PC-9 (cell line): ENCODE results near the gene COL16A1. TPM values are rescaled to one million over a fixed set of nuclear protein-coding genes. Genes with fewer than 3 reads are reported as not detected.

Source experiments
- BruUV-seq: library from RNA; stranded (reverse); fragments of 400-500 nt; replicated peaks from 2 replicates; lab custom pipeline; 2021; lab: Mats Ljungman, UMichigan
- CTCF ChIA-PET: fragments of 300-600 bp; sonication (Branson Sonifier 250); formaldehyde crosslinking; loops from one replicate; lab custom pipeline; 2022; ENCODE audit warnings: antibody characterized with exemption; lab: Charles Lee
- POLR2A ChIA-PET: fragments of 300-600 bp; sonication (Branson Sonifier 250); formaldehyde crosslinking; loops from one replicate; lab custom pipeline; 2022; ENCODE audit warnings: antibody characterized with exemption; ENCODE audit not compliant: unreplicated experiment; lab: Charles Lee
- DNase-seq, 2 experiments: peaks; one replicate each; pipeline versions ENCODE4 v3.0.0 to v3.0.0-alpha.2; 2015 to 2022; ENCODE audit warnings: mixed read lengths in 1 of 2
- H2AFZ ChIP-seq: fragments of 200-600 bp; sonication (generic); 2 replicates; pipeline ENCODE4 v1.8.1; 2017; ENCODE audit warnings: antibody characterized with exemption
- H3F3A ChIP-seq: fragments of 200-600 bp; sonication (generic); 2 replicates; pipeline ENCODE4 v1.8.1; 2017; ENCODE audit warnings: antibody characterized with exemption, mild to moderate bottlenecking, low read depth; ENCODE audit not compliant: insufficient read depth
- H3K27ac ChIP-seq: fragments of 200-600 bp; sonication (generic); 2 replicates; pipeline ENCODE4 v1.6.1; 2016; ENCODE audit warnings: mixed run types
- H3K27me3 ChIP-seq: fragments of 200-600 bp; sonication (generic); 2 replicates; pipeline ENCODE4 v1.6.1; 2016; ENCODE audit warnings: low read depth, mixed run types; ENCODE audit not compliant: insufficient read depth
- H3K36me3 ChIP-seq: fragments of 200-600 bp; sonication (generic); 2 replicates; pipeline ENCODE4 v1.6.1; 2016; ENCODE audit warnings: low read depth, mixed run types
- H3K4me1 ChIP-seq: fragments of 200-600 bp; sonication (generic); replicated peaks from 2 replicates; pipeline ENCODE4 v1.6.1; 2016; ENCODE audit warnings: mixed run types; ENCODE audit not compliant: insufficient read depth
- H3K4me2 ChIP-seq: fragments of 200-600 bp; sonication (generic); 2 replicates; pipeline ENCODE4 v1.6.1; 2017; ENCODE audit warnings: mixed run types
- H3K4me3 ChIP-seq: fragments of 200-600 bp; sonication (generic); 2 replicates; pipeline ENCODE4 v1.6.1; 2016; ENCODE audit warnings: mixed run types
- H3K79me2 ChIP-seq: fragments of 200-600 bp; sonication (generic); 2 replicates; pipeline ENCODE4 v1.6.1; 2017; ENCODE audit warnings: low read depth, mixed run types
- H3K9me2 ChIP-seq: fragments of 200-600 bp; sonication (generic); 2 replicates; pipeline ENCODE4 v1.8.1; 2017; ENCODE audit warnings: mild to moderate bottlenecking; ENCODE audit not compliant: insufficient read depth
- H3K9me3 ChIP-seq: fragments of 200-600 bp; sonication (generic); 2 replicates; pipeline ENCODE4 v1.8.1; 2016; ENCODE audit warnings: low read depth; ENCODE audit not compliant: insufficient read depth
- H4K20me1 ChIP-seq: fragments of 200-600 bp; sonication (generic); 2 replicates; pipeline ENCODE4 v1.8.1; 2017; ENCODE audit not compliant: insufficient read depth
- CTCF ChIP-seq: fragments of 200-600 bp; sonication (generic); conservative IDR thresholded peaks from 2 replicates; pipeline ENCODE4 v1.6.1; 2017; ENCODE audit warnings: mixed run types, antibody characterized with exemption, mild to moderate bottlenecking, moderate library complexity
- EZH2 ChIP-seq: fragments of 200-600 bp; sonication (generic); IDR thresholded peaks from 2 replicates; pipeline ENCODE4 v1.8.0; 2017; ENCODE audit warnings: antibody characterized with exemption, low read depth
- intact Hi-C: fragments of 100-400 bp; cut with micrococcal nuclease; formaldehyde crosslinking; loops from one replicate; pipeline ENCODE4 v1.10.0; 2022; ENCODE audit not compliant: unreplicated experiment
- total RNA-seq: library from RNA; stranded (reverse); gene quantifications from 2 replicates; pipeline ENCODE4 v1.2.3, GENCODE V29; 2021

COL16A1 gene
- total RNA-seq, 1 experiment from 2014 or later = 4.8 TPM

- Histone ChIP-seq H3K27me3 (no peaks in the 10 kb centered on the region), H3K4me2 (no peak overlapping the region), H3K36me3 (no peaks in the 10 kb centered on the region), H2AFZ (no peak overlapping the region), H3K9me2 (no peaks in the 10 kb centered on the region), H3K9me3 (no peaks in the 10 kb centered on the region), H4K20me1 (no peaks in the 10 kb centered on the region), H3K4me3 (no peak overlapping the region), H3K27ac (no peak overlapping the region), H3F3A (no peaks in the 10 kb centered on the region), H3K4me1 (no peaks in the 10 kb centered on the region), H3K79me2 (no peaks in the 10 kb centered on the region)
- ChIA-PET POLR2A (interaction anchor here (0.6 kb wide), 1 partner anchor 160 kb away, joined by 3 read pairs; no protein-coding TSS in a partner anchor), CTCF (interaction anchor here (0.5 kb wide), 1 partner anchor 131 kb away, joined by 11 read pairs; no protein-coding TSS in a partner anchor)
- intact Hi-C loops = no loop called here
- TF ChIP-seq CTCF (no peak), EZH2 (no peak)
- DNase-seq = no peak
- BruUV-seq = no TSS peak
These were observed 45.8 kb downstream of the COL16A1 start for GRCh38 chr1:31657972-31658510.

GRCh38 chr1:31657020-31657804, 46.6 kb downstream of the COL16A1 start:
- no peak for TF ChIP-seq EZH2
- no peak for TF ChIP-seq CTCF
- H4K20me1 ChIP-seq = no peaks in the 10 kb centered on the region
- no peak overlapping the region for H3K4me3 ChIP-seq
- no peaks in the 10 kb centered on the region for H3K9me2 ChIP-seq
- H3F3A ChIP-seq = no peaks in the 10 kb centered on the region
- no peak overlapping the region for H3K27ac ChIP-seq
- intact Hi-C loops = no loop called here
- no peaks in the 10 kb centered on the region for H3K27me3 ChIP-seq
- H3K79me2 ChIP-seq = no peaks in the 10 kb centered on the region
- no peak overlapping the region for H2AFZ ChIP-seq
- H3K4me2 ChIP-seq = no peak overlapping the region
- H3K9me3 ChIP-seq = no peaks in the 10 kb centered on the region
- no peaks in the 10 kb centered on the region for H3K36me3 ChIP-seq
- CTCF ChIA-PET = no interaction called here
- no TSS peak for BruUV-seq
- POLR2A ChIA-PET = interaction anchor here (0.7 kb wide), 1 partner anchor 69 kb away, joined by 3 read pairs; no protein-coding TSS in a partner anchor
- H3K4me1 ChIP-seq = no peaks in the 10 kb centered on the region
- no peak for DNase-seq

GRCh38 chr1:31655756-31656155, 48.1 kb downstream of the COL16A1 start:
- H3K36me3 ChIP-seq = no peaks in the 10 kb centered on the region
- H3K27me3 ChIP-seq = no peaks in the 10 kb centered on the region
- no peak for TF ChIP-seq CTCF
- no peak for TF ChIP-seq EZH2
- CTCF ChIA-PET = no interaction called here
- BruUV-seq = no TSS peak
- H3K4me3 ChIP-seq = no peak overlapping the region
- intact Hi-C loops = no loop called here
- no peaks in the 10 kb centered on the region for H3K9me3 ChIP-seq
- peaks cover 4% of the 10 kb centered on the region; the same call in 1 of the 2 replicates for H3K4me1 ChIP-seq
- H3K4me2 ChIP-seq = no peak overlapping the region
- peaks cover 10% of the 10 kb centered on the region; the same call in 1 of the 2 replicates for H3F3A ChIP-seq
- no peaks in the 10 kb centered on the region for H3K9me2 ChIP-seq
- H4K20me1 ChIP-seq = no peaks in the 10 kb centered on the region
- POLR2A ChIA-PET = no interaction called here
- H2AFZ ChIP-seq = no peak overlapping the region
- no peaks in the 10 kb centered on the region for H3K79me2 ChIP-seq
- DNase-seq = no peak
- H3K27ac ChIP-seq = no peak overlapping the region
